Activated B cell treated with CpG ODN at 0.5 μM for 24 hours (primary cell): ENCODE results near the gene EXOSC9. TPM values are rescaled to one million over a fixed set of nuclear protein-coding genes. Genes with fewer than 3 reads are reported as not detected.

Experiments
- ATAC-seq: fragments of 200-7000 bp; cut with Tn5 transposase; one replicate; pipeline ENCODE4 v1.10.0; 2021; ENCODE audit warnings: low read depth, mild to moderate bottlenecking, moderate library complexity
- CTCF ChIA-PET: fragments of 350-600 bp; sonication (Branson Sonifier 250); formaldehyde crosslinking; loops from one replicate; lab custom pipeline; 2021; ENCODE audit warnings: antibody characterized with exemption; lab: Charles Lee
- POLR2A ChIA-PET: fragments of 350-600 bp; sonication (Branson Sonifier 250); formaldehyde crosslinking; loops from one replicate; lab custom pipeline; 2021; ENCODE audit warnings: antibody characterized with exemption; lab: Charles Lee
- DNase-seq: peaks from one replicate; pipeline ENCODE4 v3.0.0; 2022
- H3K27ac Mint-ChIP-seq: one replicate; pipeline ENCODE4 v1.8.0; 2020; ENCODE audit warnings: mixed read lengths
- H3K27me3 Mint-ChIP-seq: one replicate; pipeline ENCODE4 v1.8.0; 2021; ENCODE audit warnings: mixed read lengths
- H3K36me3 Mint-ChIP-seq: one replicate; pipeline ENCODE4 v1.8.0; 2021; ENCODE audit warnings: low read depth, mixed read lengths
- H3K4me1 Mint-ChIP-seq: one replicate; pipeline ENCODE4 v1.8.0; 2021; ENCODE audit warnings: mixed read lengths
- H3K4me3 Mint-ChIP-seq: one replicate; pipeline ENCODE4 v1.8.0; 2020; ENCODE audit warnings: mild to moderate bottlenecking, mixed read lengths
- H3K9me3 Mint-ChIP-seq: one replicate; pipeline ENCODE4 v1.8.0; 2020; ENCODE audit warnings: mixed read lengths
- CTCF ChIP-seq: fragments of 200-600 bp; IDR thresholded peaks from one replicate; pipeline ENCODE4 v1.8.0; 2022; ENCODE audit warnings: antibody characterized with exemption, mild to moderate bottlenecking
- intact Hi-C: fragments of 100-400 bp; cut with micrococcal nuclease; formaldehyde crosslinking; loops from one replicate; pipeline ENCODE4 v1.15.1; 2024
- total RNA-seq: library from RNA; stranded (reverse); gene quantifications from 2 replicates; pipeline ENCODE4 v1.2.3, GENCODE V29; 2022

EXOSC9 gene
- total RNA-seq, 1 donor from 2014 or later, result 37.5 TPM

DNA sequence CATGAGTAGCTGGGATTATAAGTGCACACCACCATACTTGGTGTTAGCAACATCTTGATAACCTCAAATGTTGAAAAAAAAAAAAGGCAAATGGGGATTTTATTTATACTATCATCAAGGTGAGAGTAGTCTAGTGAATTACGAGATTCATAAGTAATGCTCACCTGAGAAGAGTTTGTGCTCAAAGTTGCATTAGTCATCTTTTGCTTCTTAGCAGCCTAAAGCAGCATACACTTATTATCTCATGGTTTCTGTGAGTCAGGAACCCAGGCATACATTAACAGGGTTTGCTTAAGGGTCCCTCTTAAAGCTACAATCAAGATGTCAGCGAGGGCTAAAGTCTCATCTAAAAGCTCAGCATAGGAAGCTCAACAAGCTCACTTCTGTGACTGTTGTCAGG lies 8.2 kb upstream of the EXOSC9 start:
- Mint-ChIP-seq H3K27ac (no peak overlapping the region), H3K9me3 (no peaks in the 10 kb centered on the region), H3K4me1 (peaks cover 3% of the 10 kb centered on the region), H3K27me3 (peaks cover 21% of the 10 kb centered on the region), H3K4me3 (no peak overlapping the region), H3K36me3 (no peaks in the 10 kb centered on the region)
- CTCF ChIA-PET, result no interaction called here
- no peak for TF ChIP-seq CTCF
- DNase-seq (no peak), ATAC-seq (no peak)
- POLR2A ChIA-PET, result interaction anchor here (0.7 kb wide), 1 partner anchor 9 kb away, joined by 3 read pairs; the partner anchor contains the start of gene EXOSC9
- intact Hi-C loops, result no loop called here

- ChIA-PET POLR2A (no interaction called here), CTCF (no interaction called here)
- intact Hi-C loops, result no loop called here
- ATAC-seq, result no peak
- no peak overlapping the region for H3K27ac Mint-ChIP-seq
- H3K4me1 Mint-ChIP-seq, result peaks cover 9% of the 10 kb centered on the region
- no peak for DNase-seq
- no peak for TF ChIP-seq CTCF
- no peaks in the 10 kb centered on the region for H3K9me3 Mint-ChIP-seq
- no peak overlapping the region for H3K4me3 Mint-ChIP-seq
- peaks cover 7% of the 10 kb centered on the region for H3K27me3 Mint-ChIP-seq
- no peaks in the 10 kb centered on the region for H3K36me3 Mint-ChIP-seq
These were observed 6.5 kb upstream of the EXOSC9 start for GRCh38 chr4:121794505-121795188.

DNA sequence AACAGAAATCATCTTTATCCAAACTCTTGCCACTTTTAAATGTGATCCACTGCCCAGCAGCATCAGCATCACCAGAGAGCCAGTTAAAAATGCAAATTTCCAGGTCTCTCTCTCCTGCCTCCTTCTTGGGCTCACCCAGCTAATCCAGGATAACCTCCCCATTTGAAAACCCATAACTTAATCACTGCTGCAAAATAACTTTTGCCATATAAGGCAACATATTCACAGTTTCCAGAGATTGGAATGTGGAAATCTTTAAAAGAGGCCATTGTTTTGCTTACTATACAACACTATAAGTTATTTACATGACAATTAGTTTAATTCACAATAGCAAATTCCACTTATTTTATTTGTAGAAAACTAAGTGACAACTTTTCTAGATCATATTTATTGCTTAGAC lies 4.8 kb upstream of the EXOSC9 start:
- H3K4me3 Mint-ChIP-seq, result no peak overlapping the region
- ChIA-PET CTCF (no interaction called here), POLR2A (no interaction called here)
- ATAC-seq (no peak), DNase-seq (no peak)
- H3K27ac Mint-ChIP-seq, result no peak overlapping the region
- H3K27me3 Mint-ChIP-seq, result peaks cover 7% of the 10 kb centered on the region
- peaks cover 7% of the 10 kb centered on the region for H3K36me3 Mint-ChIP-seq
- no peaks in the 10 kb centered on the region for H3K9me3 Mint-ChIP-seq
- intact Hi-C loops, result no loop called here
- TF ChIP-seq CTCF, result no peak
- H3K4me1 Mint-ChIP-seq, result peaks cover 21% of the 10 kb centered on the region

GRCh38 chr4:121799208-121799823 lies 1.8 kb upstream of the EXOSC9 start:
- Mint-ChIP-seq H3K9me3 (no peaks in the 10 kb centered on the region), H3K4me3 (no peak overlapping the region), H3K27me3 (peaks cover 2% of the 10 kb centered on the region), H3K27ac (no peak overlapping the region), H3K36me3 (peaks cover 22% of the 10 kb centered on the region), H3K4me1 (peaks cover 34% of the 10 kb centered on the region)
- DNase-seq, result no peak
- intact Hi-C loops, result no loop called here
- no peak for ATAC-seq
- ChIA-PET POLR2A (interaction anchor here (0.9 to 2.3 kb wide), 2 partner anchors 25 to 103 kb away, joined by 3 to 16 read pairs; partner anchors contain the start of gene ANXA5), CTCF (no interaction called here)
- TF ChIP-seq CTCF, result no peak

DNA sequence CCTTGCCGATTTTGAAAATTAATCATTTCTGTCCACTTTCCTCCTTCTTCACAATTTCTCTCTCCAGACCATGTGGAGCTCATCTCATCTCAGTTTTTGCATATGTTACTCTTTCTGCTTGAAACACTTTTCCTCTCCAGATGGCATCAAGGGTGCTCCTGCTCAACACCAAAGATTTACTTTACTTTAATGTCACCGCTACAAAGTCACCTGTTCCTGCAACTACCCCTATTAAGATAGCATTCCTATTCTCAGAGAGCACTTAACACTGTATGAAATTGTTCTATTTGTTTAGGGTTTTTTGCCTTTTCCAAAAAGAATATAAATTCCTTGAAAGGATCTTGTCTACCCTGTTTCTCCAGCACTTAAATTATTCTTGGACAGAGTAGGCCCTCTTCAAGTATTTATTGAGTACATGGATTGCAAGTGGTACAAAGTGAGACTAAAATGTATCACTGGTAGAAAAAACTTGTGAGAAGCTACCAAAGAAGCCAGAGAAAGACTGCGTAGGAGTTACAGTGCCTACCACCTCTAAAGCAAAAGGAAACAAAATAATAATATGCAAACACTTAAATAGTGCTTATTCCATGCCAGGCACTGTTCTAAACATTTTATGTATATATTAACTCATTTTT lies 1.1 kb upstream of the EXOSC9 start:
- DNase-seq (no peak), ATAC-seq (no peak)
- H3K9me3 Mint-ChIP-seq, result no peaks in the 10 kb centered on the region
- H3K27me3 Mint-ChIP-seq, result peaks cover 2% of the 10 kb centered on the region
- peaks cover 34% of the 10 kb centered on the region for H3K4me1 Mint-ChIP-seq
- H3K4me3 Mint-ChIP-seq, result peak overlapping the region; percentile 96
- no peak for TF ChIP-seq CTCF
- ChIA-PET CTCF (no interaction called here), POLR2A (interaction anchor here (0.6 to 2.6 kb wide), 4 partner anchors 24 to 103 kb away, joined by 3 to 22 read pairs (median 10); partner anchors contain the start of genes ANXA5 and CCNA2)
- H3K36me3 Mint-ChIP-seq, result peaks cover 27% of the 10 kb centered on the region
- intact Hi-C loops, result loop anchor here (2.0 to 5.0 kb wide), 2 partner anchors 353 to 1122 kb away; partner anchors contain the start of genes BLTP1 and NUDT6
- peak overlapping the region; percentile 100 for H3K27ac Mint-ChIP-seq
